Stimulated activated CD8-positive, alpha-beta memory T cell treated with anti-CD3 and anti-CD28 coated beads, Interleukin-7, amount 100 ng/mL, for 4 hours (primary cell): Measurements from ENCODE around the gene DDAH2.

Source experiments
- DNase-seq, 2 donors: peaks; one replicate each; pipeline ENCODE4 v3.0.0-alpha.2; 2020; ENCODE audit warnings: low read depth in 2 of 2

The DDAH2 gene

GRCh38 chr6:31689249-31690110 is 39.6 kb downstream of the DDAH2 start:
- DNase-seq = no peak

DNA sequence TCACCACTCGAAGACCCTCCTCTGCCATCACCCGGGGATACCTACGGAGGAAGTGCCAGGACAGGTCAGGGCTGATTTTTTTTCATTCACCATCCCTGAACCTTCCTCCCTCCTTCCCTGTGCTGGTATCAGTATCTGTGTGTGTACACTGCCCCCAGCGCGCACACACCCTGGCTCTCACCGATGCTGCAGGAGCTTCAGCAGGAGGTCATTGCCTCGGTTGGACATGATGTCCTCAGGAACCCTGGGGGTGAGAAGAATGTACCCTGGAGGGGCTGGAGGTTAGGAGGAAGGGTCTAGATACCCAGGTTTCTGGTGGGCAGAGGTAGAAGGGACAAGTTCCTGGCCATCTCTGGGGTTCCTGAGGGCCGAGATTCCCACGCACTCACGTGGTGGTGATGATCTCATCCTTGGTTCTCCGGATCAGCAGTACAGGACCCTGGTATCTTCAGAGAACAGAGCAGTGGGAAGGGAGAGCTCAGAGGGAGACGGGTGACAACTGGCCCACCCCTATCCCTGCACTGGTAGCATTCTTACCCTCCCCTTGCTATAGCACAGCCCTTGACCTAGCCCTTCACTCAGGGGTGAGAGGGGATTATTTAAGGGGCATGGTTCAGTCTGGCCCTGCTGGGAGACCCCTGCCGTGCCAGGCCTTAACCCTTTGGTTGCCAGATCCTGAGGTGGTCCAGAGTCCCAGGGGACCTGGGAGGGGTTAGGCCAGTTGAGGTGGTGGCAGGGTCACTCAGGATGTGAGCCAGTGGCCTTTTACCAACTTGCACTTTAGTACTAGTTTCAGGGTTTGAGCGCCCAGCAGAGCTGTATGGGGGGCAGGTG is 41.0 kb downstream of the DDAH2 start:
- no peak for DNase-seq

- no peak for DNase-seq
Observed at GRCh38 chr6:31687321-31687720, 41.8 kb downstream of the DDAH2 start.

GRCh38 chr6:31686483-31686882 is 42.6 kb downstream of the DDAH2 start:
- DNase-seq = no peak

GRCh38 chr6:31683591-31683990 is 45.5 kb downstream of the DDAH2 start:
- no peak for DNase-seq

GRCh38 chr6:31681135-31681671 is 47.9 kb downstream of the DDAH2 start:
- no peak for DNase-seq

- peak; percentile 43 for DNase-seq
Observed at GRCh38 chr6:31680226-31681134, 48.6 kb downstream of the DDAH2 start, which contains the start of gene LY6G5C. Gene LY6G5C (minus strand): TSS chr6:31681067. CDS start chr6:31680373, 694 bp downstream.

DNA sequence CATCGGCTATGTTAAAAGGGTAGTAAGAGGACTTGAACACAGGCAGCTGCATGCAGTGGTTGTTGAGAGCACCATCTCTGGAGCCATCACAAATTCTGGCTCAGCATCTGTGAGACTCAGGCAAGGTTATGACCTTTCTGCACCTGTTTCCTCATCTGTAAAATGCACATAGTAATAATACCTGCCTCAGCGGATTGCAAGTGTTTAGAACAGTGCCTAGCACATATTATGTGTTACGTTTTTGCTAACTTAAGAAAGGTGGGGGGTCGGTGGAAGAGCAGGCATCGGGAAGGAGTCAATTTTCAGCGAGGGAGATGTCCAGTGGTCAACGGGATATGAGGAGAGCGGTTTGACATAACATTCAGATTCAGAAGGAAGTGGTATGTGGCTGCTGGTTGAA is 51.1 kb downstream of the DDAH2 start:
- DNase-seq = no peak
